CD4-positive, alpha-beta T cell treated with Interleukin-15 for 1 hour (primary cell): ENCODE data around the gene LAMA5.

ENCODE experiments used
- DNase-seq: peaks from one replicate; pipeline ENCODE4 v3.0.0-alpha.2; 2020

Gene LAMA5

DNA sequence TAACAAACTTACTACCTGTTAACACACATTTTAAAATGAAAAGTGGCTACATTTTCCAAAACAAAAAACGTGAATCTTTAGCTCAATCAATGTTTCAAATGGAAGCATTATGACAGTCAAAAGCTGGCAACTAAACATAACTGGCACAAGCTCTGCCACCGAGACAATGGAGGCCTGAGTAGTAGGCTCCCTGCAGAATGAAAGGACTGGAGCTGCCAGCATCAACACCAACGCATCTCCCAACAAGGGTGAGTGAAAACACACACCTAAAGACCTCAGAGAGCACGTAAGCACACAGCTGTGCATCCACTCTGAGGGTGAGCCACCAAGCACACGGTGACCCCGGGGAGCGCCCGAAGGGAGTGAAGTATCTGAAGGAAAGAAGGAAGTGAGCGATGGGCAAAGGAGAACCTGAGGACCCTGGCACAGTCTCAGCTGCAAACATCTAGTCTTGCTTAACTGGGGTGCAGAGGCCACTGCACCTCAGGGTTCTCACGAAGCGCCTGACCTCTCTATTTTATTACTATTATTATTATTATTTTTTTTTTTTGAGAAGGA lies 65.9 kb downstream of the LAMA5 start:
- no peak for DNase-seq

DNA sequence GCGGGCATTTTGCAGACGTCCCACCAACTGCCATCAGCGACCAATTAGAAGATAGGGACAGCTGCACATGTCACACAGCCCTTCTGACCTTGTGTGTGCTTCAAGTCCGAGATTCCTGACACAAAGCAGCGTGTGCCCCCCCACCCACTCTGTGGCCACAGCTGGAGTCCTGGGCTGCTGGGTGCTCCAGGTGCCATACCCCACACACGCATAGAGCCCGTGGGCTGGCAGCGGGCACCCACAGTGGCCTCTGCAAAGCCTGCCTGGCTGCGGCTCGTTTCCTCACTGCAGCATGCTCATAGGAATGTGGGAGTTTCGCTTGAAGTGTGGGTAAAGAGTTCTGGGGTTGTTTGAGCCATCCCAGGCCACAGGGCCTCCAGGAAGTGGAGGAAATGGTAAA lies 66.8 kb downstream of the LAMA5 start:
- no peak for DNase-seq

DNA sequence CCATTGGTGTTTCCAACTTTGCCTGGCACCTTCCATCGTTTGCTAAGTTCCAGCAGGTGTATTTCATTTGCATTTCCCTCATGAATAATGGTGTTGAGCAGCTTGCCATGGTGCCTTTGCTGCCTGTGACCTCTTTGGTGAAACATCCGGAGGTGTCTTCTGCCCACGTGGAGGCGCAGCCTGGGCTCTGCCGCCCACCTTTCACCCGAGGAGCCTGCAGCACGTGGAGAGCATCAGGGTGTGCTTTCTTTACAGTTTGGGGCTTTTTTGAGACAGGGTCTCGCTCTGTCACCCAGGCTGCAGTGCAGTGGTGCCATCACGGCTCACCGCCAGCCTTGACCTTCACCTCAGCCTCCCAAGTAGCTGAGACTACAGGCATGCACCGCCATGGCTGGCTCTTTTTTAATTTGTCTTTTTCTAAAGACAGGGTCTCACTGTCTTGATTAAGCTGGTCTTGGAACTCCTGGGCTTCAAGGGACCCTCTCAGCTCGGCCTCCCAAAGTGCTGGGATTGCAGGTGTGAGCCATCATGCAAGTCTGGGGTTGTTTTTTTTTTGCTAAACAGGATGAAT lies 67.4 kb downstream of the LAMA5 start:
- no peak for DNase-seq

DNA sequence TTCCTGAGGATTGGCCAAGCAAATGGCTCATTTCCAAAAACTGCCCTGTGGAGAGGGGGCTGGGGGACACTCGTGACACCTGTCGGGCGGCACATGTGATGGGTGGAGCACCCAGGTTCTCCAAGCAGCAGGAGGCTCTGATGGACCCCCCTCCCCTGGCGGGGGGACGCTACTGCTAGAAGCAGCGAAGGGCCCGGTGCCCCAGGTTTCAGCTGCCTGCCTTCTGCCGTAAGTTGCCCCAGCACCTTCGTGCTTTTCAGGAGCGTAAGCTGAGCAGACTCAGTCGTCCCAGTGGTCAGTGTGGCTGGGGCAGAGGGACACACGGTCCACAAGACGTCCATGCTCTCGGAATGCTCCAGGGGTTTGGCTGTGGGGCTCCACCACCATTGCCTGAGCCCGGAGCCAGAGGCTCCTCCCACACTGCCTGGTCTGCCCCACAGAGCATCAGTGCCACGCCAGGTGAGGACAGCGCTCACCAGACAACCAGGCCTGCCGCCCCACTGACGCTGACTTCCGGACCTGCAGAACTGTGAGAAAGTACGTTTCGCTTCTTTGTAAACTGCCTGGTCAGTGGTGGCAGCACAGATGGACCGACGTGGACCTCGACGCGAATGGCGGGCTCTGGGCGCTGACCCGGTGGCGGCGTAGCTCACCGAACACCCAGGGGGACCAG lies 68.4 kb downstream of the LAMA5 start:
- DNase-seq, result no peak

DNA sequence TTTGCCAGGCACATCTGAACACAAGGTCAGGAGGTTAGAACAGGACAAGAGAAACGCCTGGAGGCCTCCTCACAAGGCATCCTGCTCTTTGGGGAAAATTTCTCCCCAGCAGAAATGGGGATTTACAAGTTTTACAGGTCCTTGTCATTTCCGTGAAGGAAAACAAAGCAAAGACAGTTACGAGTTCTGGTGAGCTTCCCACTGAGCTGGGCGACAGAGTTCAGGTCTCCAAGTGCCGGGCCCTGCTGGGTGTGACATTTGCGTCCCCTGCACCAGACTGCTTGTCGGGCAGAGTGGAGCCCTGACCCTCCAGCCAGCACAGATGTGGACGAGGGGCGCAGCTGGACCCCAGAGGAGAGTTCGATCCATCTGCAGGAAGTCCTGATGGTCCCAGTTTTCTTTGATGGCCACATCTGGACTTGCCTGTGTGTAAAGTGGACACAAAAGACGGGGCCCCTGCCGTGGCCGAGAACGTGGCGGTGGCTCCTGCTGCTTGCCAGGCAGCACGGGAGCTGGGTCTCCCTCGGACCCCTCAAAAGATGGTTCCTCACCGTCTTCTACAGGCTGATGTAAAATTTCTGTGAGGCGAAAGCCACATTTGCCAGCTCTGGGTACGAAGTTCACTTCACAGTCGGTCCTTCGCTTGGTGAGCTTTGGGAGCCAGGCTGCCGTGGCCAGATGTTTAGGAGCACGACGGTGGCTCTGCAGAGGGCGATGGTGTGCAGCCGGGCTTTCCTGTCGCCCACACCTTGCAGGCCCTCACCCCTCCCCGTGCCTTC lies 69.5 kb downstream of the LAMA5 start:
- no peak for DNase-seq

DNA sequence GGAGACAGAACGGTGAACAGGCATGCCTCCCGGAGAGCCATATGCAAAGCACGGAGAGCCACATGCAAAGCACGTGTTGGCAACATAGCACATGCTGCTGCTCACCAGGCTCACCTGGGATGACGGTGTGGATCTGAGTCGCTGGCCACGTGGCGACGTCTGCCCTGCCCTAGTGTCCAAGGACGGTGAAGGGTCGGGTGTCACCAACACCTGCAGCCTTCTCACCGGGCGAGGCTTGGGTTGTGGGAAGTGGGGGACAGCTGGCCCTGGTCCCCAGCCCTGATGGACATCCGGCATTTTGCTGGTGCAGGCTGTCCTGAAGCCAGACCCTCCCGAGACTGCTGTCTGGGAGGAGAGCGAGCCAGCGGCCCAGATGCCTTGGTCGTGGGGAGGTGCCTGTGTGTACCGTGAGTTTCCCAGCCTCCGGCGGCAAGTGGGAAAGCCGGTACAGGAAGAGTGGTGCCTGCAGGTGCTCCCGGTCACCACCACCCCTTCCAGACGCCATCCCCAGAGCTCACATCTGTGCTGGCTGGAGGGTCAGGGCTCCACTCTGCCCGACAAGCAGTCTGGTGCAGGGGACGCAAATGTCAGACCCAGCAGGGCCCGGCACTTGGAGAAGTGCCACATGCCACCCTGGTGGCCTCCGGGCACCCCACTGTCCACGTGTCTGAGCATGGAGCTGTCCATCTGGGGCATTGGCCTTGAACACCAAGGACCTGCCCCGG lies 70.2 kb downstream of the LAMA5 start:
- DNase-seq, result no peak

DNA sequence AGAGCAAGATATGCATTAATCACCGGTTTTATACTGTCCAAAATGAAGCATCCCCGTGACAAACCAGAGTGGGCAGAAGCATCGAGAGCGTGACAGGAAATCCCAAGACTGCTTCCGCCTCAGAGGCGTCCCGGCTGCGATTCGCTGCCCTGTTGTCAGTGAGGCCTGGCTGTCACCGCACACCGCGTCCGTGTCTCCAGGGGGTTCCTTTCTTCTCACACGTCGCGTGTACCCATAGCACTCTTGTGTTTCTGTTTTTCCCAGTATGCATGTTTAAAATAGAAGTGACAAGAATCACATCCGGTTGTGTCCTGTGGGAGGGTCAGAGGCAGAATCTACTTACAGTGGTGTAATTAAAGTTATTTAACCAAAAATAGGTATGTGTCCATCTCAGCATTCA lies 72.6 kb downstream of the LAMA5 start:
- no peak for DNase-seq

DNA sequence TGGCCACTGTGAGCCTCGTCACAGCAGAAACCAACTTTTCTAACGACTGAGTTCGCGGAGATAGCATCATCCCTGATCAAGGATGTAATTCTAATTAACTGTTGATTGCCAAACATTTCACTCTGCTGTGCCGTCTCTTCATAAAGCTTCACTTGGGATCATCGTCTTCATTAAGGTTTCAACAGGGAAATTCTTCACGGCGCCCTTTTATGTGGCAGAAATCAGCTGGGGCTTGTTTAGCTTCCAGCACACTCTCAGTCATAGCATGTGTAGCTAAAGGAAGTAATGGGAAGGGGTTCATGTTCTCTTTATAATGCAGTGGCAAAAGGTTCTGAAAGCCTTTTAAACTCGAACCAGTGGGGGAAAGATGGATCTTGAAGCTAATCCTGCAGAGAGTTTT lies 73.2 kb downstream of the LAMA5 start:
- DNase-seq, result no peak

DNA sequence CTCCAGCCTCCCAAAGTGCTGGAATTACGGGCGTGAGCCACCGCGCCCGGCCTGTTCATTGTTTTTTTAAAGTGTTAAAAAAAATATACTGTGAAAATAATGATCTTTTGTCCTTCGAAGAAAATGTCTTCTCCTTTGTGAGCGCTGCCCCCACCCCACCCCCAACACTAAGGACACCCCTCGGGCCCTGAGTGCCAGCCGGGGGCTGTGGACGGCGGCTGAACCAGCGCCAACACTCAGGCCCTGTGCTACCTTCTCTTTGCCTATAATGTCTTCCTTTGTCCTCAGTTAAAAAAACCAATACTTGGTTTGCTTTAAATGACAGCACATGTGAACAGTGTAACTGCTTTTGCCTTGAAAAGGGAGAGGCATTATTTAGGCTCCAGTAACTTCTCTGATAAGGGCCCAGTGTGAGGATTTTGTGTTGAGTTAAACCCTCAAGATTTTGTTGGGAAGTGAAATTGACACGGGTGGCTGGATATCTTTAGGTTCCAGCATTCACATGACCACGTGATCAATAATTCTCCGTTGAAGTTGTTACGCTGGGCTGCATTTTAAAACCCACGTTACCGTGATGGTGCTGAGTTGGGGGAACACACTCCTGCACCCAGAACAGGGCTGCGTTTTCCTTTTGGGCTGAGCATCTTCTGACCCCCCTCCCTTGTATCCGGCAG lies 73.9 kb downstream of the LAMA5 start:
- no peak for DNase-seq

DNA sequence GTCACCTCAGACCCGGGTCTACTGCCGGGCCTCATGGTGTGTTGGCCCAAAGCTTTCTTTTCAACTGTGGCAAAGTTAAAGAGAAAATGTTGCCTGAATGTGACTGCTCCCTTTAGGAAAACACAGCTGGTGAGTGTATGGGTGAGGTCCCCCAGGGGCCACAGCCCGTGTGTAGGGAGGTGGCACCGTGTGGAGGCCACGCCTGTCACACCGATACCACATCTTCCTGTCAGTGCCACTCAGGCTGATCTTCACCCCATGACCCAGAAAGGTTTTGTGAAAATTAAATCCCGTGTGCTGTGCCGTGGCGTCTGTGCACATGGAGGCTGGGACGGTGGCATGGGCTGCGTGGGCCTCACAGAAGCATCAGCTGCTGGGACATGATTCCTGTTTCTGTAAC lies 75.0 kb downstream of the LAMA5 start:
- DNase-seq, result peak; percentile 29

DNA sequence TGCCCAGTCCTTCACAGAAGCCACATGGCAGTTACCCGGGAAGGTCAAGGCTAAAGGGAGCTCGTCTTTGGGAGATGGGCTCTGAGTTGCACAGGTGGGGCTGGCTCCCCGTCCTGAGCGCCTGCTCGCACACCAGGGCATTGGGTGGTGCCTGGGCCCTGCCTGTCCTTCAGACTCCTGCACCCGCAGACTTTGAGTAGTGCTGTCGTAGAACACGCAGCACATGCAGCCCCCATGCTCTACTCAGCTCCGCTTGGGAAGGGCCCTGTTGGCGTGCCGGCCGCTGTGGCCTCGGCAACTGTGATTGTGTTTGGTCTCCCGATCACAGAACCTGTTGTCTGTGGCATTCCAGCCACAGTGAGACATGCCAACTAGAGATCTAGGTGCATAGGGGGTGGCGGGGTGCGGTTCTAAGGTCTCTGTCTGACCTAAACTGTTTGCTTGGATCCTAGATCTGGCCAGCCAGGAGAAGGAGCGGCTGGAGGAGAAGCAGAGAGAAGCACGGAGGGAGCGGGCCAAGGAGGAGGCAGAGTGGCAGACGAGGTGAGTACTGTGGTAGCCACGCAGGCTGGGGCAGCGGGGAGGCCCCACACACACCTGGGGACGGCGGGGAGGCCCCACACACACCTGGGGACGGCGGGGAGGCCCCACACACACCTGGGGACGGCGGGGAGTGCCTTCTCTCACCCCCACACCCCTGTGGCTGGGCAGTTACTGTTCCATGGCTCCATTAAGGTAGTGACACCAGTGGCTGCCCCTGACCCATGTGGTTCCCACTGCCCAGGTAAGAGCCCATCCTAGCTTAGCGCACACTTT lies 75.7 kb downstream of the LAMA5 start:
- DNase-seq, result no peak

DNA sequence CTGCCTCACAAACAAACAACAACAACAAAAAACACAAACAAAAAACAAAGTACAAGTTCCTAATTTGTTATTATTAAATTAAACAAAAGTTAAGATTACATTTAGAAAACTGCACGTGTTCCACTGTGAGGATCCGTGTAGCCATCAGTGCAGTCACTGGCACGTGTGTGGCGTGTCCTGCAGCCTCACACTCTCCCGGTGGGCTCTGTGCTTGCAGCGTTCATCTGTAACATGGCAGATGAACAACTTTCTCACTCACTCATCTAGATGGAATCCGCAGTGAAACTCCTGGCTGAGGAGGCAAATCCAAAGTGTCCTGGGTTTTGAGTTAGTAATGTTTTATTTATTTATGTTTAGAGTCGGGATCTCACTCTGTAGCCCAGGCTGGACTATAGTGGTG lies 77.2 kb downstream of the LAMA5 start:
- no peak for DNase-seq

DNA sequence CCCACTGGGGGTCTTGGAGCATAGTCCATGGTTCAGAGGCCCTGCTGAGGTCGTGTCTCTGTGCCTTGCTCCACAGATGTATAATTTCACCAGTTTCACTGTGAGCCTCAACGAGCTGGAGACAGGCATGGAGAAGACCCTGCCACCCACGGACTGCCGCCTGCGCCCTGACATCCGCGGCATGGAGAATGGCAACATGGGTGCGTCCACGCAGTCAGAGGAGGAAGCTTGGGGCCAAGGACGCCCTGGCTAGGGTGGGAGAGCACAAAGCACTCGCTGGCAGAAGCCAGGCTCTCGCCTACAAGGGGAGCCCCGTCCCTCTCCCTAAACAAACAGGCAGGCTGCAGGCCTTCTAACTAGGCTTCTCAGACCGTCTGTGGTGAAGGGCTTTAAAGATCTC lies 78.0 kb downstream of the LAMA5 start:
- no peak for DNase-seq

DNA sequence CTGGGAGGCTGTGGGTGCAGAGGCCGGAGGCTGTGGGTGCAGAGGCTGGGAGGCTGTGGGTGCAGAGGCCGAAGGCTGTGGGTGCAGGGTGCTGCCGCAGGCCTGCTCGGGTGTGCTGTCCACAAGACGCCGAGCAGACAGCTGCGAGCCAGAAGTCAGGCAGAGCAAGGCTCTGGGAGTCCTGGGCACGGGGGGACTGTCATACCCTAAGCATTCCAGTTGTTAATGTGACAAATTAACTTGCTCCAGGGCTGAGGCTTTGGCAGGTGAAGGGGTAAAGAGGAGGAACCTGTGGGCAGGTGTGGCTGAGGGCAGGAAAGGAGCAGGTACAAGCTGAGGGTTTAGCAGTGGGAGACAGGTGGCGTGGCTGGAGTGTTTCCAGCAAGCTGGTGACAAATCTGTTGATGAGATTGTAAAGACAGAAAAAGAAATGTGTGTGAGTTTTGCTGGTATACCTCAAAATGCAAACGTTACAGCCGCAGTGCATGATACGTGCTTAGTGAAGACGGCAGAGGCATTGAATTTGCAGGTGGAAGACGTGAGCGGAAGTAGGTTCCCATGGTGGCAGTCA lies 78.5 kb downstream of the LAMA5 start:
- no peak for DNase-seq

DNA sequence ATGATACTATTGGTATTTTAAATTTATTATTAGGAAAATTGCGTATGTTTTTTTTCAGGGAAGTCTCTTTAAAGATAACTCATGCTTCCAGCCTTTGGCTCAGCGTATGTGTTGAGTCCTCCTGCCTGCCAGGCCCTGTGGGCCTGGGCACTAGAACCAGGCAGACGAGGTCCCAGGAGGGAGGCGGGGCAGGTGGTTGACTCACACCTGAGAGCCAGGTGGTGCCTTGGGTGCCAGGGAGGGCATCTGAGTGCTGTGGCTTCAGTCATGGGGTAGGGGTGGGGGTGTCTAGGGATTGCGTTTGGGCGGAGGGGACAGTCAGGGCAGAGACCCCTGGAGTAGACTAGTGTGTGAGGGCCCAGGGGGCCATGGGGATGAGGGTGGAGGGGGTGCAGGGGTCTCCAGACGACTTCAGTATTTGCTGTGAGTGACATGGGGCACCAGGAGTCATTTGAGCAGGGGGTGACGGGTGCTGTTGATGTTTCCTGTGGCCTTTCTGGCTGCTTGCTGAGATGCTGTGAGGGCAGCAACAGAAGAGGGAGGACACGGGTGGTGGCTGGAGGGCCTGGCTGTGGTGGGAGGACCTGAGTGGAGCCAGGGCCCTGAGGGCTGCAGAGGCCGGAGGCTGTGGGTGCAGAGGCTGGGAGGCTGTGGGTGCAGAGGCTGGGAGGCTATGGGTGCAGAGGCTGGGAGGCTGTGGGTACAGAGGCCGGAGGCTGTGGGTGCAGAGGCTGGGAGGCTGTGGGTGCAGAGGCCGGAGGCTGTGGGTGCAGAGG lies 79.2 kb downstream of the LAMA5 start:
- DNase-seq, result no peak

DNA sequence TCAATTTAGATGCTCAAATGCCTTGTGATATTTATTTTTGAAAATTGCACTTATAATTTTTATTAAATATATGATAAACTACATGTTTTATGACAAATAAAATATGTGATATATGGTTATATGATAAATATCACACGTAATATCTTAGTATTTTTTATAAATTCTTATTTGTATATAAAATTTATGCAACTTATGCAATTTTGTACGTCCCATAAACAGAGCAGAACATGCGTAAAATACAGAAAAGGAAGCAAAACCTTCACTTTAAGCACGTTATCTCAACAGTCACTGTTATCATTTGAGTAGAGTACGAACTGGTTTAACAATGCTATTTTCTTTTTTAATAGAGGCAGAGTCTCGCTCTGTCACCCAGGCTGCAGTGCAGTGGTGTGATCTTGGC lies 80.0 kb downstream of the LAMA5 start:
- no peak for DNase-seq

DNA sequence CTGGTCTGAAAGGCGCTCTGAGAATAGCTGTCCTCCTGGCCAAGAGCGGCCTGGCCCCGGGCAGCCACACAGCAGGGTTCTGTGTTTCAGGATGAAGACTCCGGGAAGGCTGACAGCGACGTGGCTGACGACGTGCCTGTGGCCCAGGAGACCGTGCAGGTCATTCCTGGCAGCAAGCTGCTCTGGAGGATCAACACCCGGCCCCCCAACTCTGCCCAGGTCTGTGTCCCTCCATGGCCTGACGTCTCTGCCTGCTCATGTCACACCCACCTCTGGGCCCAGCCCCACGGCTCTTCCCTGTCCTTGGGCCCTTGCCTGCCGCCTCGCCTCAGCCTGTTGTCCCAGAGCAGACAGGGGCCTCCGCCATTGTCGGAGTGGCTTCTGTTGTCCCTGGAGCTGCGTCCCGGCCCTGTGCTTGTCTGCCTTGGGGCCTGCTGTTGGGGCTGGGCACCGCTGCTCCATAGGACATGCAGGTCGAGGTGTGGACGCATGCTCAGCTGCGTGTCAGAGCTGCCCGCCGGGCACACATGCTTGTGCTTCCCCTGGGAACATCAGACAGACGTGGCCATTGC lies 80.5 kb downstream of the LAMA5 start:
- no peak for DNase-seq

DNA sequence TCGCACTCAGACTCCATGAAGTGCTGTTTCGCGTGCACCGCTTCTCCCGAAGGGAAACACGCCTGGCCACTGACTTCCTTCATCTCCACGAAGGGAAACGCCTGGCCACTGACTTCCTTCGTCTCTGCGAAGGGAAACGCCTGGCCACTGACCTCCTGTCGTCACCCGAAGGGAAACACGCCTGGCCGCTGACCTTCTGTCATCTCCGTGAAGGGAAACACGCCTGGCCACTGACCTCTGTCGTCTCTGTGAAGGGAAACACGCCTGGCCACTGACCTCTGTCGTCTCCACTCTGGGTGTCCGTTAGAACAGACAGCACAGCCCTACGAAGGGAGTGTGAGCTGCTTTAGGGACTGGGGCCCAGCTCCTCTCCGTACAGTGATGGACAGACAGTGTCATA lies 81.4 kb downstream of the LAMA5 start:
- no peak for DNase-seq

DNA sequence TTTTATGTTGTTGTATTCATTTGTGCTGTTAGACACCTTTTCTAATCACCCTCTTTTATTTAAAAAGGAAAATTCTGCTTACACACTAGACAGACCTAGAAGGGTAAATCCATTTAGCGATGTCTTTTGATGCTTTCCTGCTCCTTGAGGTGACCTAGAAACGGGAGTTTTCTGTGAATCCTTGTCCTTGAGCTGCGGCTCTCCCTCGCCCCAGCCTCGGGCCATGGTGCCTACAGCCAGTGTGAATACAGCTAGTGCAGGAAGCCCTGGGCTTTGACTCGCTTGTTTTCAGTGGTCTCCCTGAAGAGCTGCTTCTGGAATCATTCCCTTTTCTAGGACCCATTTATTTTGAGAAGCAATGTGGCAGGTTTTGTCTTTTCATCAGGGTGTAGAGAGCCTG lies 82.0 kb downstream of the LAMA5 start:
- no peak for DNase-seq

DNA sequence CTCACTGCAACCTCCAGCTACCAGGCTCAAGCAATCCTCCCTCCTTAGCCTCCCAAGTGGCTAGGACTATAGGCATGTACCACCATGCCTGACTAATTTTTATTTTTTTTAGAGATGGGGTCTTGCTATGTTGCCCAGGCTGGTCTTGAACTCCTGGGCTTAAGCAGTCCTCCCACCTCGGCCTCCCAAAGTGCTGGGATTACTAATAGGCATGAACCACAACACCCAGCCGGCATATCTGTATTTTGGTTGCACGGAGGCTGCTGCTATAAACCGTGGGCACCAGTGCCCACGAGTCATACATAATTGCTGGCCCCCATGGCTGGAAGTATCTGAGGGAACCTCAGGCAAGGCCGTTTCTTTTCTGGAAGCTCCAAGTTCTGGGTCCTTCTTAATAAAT lies 82.7 kb downstream of the LAMA5 start:
- DNase-seq, result no peak
